Measurements from ENCODE around the gene IYD. TPM values are rescaled to one million over a fixed set of nuclear protein-coding genes. Genes with fewer than 3 reads are reported as not detected.

IYD gene, protein sequence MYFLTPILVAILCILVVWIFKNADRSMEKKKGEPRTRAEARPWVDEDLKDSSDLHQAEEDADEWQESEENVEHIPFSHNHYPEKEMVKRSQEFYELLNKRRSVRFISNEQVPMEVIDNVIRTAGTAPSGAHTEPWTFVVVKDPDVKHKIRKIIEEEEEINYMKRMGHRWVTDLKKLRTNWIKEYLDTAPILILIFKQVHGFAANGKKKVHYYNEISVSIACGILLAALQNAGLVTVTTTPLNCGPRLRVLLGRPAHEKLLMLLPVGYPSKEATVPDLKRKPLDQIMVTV
- total RNA-seq: 1 to 10 TPM in 1 of 4 donors, under 1 TPM in 1, not detected in 2; under 0.01 to 1.4 TPM

DNA sequence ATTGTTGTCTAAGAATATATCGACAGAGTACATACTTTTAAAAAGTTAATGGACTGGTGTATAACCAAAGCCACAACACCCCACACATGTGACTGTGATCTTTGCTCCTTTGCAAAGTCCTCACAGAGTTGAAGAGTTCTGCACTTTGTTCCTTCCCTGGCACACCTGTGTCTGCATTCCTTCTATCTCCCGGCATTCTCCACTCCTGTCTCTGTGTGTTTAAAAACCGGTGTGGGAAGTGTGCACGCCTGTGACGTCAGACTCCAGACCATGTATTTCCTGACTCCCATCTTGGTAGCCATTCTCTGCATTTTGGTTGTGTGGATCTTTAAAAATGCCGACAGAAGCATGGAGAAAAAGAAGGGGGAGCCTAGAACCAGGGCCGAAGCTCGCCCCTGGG, at the start of gene IYD:
IYD (plus strand) TSS at position 251 of the 400 bp plus-strand sequence; CDS start at position 271, 20 bp downstream.
- TF ChIP-seq, protein P1, sequence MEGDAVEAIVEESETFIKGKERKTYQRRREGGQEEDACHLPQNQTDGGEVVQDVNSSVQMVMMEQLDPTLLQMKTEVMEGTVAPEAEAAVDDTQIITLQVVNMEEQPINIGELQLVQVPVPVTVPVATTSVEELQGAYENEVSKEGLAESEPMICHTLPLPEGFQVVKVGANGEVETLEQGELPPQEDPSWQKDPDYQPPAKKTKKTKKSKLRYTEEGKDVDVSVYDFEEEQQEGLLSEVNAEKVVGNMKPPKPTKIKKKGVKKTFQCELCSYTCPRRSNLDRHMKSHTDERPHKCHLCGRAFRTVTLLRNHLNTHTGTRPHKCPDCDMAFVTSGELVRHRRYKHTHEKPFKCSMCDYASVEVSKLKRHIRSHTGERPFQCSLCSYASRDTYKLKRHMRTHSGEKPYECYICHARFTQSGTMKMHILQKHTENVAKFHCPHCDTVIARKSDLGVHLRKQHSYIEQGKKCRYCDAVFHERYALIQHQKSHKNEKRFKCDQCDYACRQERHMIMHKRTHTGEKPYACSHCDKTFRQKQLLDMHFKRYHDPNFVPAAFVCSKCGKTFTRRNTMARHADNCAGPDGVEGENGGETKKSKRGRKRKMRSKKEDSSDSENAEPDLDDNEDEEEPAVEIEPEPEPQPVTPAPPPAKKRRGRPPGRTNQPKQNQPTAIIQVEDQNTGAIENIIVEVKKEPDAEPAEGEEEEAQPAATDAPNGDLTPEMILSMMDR (IDR thresholded peaks at IDR 0.05; ENCODE audit: low read depth): no peak

DNA sequence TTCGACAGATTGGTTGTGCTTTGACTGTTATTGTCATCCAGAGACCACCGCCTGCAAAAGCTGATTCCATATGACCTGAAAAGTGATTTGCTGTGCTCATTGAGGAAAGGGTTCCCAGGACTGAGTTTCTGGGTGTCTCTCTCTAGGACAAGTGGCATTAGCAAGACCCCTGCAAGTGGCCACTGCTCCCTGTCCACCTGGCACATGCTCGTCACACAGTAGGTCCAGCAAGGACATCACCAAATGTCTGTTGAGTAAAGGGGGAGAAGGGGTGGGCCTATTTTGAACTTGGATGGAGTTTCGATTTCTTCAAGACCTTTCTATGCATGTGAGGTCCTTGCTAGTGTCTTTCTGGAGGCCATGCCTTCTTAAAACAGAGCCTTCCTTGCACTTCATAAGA, 48.9 kb upstream of the IYD start:
- TF ChIP-seq, protein P1 (IDR thresholded peaks at IDR 0.05; ENCODE audit: low read depth): no peak

DNA sequence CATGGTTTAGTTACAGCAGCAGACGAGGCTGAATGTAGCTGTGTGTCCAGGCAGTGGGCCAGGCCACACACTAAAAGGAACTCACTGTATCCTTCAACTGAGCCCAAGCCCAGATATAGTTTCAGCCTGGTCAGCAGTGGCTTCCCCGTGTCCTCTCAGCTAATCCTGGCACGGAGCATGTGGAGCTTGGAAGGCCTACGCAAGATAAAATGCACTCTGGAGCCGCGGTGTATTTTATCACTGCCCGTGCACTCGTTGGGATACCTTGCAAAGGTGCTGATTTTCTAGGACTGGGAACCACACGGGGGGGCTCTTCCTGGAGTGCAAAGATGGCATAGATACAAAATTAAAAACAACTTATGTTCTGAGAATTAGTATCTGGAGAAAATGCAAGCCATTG, 48.4 kb upstream of the IYD start:
- TF ChIP-seq, protein P1 (IDR thresholded peaks at IDR 0.05; ENCODE audit: low read depth): no peak

DNA sequence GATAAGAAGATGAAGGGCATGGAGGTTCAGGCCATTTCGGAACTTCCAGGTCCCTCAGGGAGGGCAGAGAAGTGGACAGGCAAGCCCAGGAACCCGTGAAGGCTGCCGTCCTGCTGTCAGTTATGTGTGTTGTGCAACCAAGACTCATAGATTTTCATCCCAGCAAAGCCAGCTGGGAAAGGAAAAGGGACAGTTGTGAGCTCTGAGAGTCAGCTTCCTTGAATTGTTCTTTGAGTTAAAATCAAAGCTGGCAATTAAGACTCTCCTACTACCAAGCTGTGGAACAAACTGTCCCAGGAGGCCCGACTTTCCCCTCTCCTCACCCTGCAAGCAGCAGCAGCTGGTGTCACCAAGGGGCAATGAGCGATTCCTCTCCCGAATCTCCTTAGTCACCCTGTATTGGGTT, 46.3 kb upstream of the IYD start:
- TF ChIP-seq, protein P1 (IDR thresholded peaks at IDR 0.05; ENCODE audit: low read depth): no peak

DNA sequence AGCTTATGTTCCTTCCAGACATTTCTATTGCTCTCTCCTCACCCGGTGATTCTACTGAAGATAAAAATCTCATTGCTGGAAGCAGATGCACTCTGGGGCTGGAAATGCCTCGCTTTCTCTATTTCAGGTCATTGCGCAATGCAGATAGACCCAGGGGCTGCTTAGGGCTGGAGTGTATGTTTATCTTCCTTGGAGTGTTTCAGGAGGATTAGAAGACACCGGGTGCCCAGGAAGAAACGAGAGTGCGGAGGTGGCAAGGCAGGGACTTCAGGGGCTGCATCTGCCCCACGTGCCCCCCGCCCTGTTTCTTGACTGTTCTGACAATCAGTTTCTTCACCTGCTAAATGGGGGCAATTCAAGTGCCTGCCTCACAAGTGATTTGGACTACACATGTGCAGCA, 45.6 kb upstream of the IYD start:
- TF ChIP-seq, protein P1 (IDR thresholded peaks at IDR 0.05; ENCODE audit: low read depth): no peak

DNA sequence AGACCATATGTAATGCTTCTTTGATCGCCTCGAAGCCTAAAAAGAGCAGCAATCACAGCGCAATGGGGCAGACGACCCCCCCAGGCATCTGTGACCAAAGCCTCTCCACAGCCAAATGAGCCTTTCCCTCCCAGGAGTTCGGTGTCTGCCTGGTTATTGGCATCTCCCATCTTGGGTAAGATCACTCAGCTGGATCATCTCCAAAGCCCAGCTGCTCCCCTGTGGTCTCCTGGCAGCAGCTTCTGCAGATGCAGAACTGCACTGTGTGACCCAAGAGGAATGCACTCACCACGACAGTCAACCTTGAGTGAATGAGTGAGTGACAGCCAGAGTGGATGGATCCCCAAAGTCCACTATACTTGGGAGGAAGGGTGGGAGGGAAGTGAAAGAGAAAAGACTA, 44.8 kb upstream of the IYD start:
- TF ChIP-seq, protein P1 (IDR thresholded peaks at IDR 0.05; ENCODE audit: low read depth): no peak

DNA sequence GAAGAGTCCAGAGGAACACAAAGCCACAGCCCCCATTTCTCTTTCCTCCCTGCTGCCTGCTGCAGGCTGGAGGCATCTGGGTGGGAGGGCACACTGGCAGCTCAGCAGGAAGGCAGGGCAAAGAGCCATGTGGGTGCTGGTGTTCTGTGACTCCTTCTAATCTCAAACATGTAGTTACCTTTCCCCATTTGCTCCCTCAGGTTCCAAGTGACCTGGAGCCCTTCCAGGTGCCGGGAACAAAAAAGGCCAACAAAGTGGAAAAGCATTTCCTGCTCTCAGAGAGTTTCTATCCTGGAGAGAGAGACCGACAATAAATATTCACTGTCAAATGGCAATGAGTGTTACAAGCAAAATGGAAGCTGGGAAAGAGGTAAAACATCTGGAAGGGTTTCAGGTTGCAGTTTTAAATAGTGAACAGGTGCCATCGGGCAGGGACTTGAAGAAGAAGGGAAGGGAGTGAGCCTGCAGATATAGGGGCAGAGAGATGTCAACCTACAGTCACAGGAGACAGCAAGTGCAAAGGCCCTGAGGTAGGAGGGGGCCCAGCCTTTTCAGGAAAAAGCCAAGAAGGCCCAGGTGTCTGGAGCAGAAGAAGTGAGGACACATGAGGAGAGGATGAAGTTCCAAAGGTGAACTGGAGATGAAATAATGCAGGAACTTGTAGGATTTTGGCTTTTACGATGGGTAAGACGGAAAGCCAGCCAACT, 43.6 kb upstream of the IYD start:
- TF ChIP-seq, protein P1 (IDR thresholded peaks at IDR 0.05; ENCODE audit: low read depth): no peak

Measured in subcutaneous adipose tissue (tissue), 4 donors.